H4 (cell line): ENCODE data around the gene NPIPB5. TPM values are rescaled to one million over a fixed set of nuclear protein-coding genes. Genes with fewer than 3 reads are reported as not detected.
"Not testable (repeated sequence)": the region's sequence is repeated elsewhere in the genome, so short reads cannot be mapped to it uniquely, and the experiment has no call there.

Experiments
- DNase-seq: peaks from one replicate; pipeline ENCODE4 v3.0.0-alpha.2; 2015; ENCODE audit warnings: low spot score
- total RNA-seq: library from RNA; depleted of rRNA; stranded (reverse); fragments of >200 nt; shearing (Covaris generic); gene quantifications from 2 replicates; pipeline ENCODE4 v1.2.3, GENCODE V29; 2014; rRNA removed

The NPIPB5 gene
- 4.0 and 4.1 TPM in 2 replicates for total RNA-seq

DNA sequence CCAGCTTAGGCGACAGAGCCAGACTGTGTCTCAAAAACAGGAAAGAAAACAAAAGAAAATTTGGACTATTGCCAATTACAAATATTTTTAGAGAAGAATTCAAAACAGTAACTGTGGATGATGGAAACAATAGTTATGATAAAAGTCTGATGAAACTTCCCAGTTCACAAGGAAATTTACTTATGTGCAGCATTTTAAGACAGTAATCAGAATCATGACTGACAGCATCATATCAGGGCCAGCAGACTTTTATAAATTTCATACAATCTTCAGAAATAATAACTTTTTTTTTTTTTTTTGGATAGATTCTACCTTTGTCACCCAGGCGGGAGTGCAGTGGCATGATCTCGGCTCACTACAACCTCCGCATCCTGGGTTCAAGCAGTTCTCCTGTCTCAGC is at the start of gene NPIPB5:
Gene NPIPB5 (plus strand): TSS at position 301 of the 400 bp plus-strand sequence. CDS start 2,911 bp downstream, outside the sequence.
- DNase-seq, result not testable (repeated sequence)

DNA sequence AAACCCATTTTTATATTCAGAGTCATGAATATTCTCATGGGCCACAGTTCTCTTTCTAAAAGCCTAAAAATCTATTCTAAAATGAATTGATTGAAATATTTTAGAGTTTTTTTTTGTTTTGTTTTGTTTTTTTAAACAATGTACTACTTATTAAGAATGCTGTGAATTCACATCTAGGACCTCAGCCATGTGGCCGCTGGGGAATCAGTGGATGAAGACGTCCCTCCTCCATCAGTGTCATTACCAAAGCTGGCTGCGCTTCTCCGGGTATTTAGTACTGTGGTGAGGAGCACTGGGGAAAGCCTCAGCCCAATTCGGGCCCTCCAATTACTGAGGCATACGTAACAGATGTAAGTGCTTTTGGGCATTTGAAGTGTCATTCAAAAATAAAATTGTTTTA is 41.8 kb upstream of the NPIPB5 start:
- not testable (repeated sequence) for DNase-seq

DNA sequence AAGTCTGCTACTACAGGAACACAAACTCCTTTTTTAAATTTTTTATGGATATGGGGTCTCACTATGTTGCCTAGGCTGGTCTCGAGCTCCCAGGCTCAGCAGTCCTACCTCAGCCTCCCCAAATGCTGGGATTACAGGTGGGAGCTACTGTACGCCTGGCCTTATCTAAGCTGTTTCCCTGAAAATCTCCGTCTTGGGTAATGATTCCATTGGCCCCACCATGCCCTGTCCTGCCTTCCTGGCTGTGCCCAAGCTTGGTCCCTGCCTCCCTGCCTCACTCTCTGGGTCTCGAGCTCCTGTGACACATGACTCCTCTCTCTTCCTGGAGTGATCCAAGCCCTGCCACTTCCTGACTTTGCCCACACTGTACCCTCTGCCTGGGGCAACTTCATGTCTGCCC is 27.3 kb downstream of the NPIPB5 start:
- DNase-seq, result not testable (repeated sequence)

DNA sequence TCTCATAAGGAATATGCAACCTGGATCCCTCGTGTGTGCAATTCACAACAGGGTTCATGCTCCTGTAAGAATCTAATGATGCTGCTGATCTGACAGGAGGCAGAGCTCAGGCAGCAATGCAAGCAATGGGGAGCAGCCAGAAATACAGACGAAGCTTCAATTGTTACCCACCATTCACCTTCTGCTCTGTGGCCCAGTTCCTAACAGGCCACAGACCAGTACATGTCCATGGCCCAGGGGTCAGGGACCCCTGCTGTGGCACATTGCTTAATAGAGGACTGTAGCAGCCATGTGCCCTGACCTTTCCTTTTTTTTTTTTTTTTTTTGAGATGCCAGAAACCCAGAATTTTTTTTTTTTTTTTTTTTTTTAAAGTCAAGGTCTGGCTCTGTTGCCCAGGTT is 34.1 kb downstream of the NPIPB5 start:
- not testable (repeated sequence) for DNase-seq

DNA sequence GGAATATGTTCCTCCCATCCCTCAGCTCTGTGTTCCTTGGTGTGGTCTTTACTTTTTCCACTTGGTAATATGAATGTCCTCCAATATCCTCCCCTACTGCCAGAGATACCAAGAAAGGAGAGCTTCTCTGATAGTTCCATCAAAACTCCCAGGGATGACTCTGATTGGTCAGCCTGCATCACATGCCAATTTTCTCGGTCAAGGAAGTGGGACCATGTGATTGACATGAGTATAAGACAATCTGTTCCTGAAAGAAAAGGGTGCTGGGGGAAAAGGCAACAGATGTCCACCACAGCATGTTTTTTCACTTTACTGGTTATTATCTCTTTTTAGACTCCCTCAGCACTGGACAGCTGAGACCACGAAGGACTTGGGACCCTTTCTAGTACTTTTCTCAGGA is 35.9 kb downstream of the NPIPB5 start:
- DNase-seq, result not testable (repeated sequence)

DNA sequence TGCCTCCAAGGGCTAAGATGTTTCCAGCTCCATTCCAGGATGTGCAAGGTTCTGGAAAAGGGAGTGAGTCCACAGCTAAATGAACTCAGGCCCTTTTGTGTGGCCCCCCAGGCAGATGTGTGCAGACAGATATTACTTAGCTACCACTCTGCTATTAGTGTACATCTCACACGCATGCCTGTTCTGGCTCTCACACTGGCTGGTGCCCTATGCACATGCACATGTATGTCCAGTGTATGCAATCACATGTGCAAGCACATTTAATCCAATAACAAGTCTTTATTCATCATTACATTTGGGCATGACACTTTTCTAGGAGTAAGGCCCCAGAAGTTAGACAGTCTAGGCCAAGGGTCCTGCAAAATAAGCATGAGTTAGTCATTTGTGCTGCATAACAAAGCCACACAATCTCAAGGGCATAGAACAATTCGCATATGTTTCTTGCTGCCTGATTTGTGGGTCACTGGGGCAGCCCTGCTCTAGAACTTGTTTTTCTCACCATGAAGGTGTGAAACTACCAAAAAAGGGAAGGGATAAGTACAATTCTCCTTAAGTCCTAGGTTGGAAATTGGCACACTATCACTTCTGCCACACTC is 36.6 kb downstream of the NPIPB5 start:
- DNase-seq, result not testable (repeated sequence)

DNA sequence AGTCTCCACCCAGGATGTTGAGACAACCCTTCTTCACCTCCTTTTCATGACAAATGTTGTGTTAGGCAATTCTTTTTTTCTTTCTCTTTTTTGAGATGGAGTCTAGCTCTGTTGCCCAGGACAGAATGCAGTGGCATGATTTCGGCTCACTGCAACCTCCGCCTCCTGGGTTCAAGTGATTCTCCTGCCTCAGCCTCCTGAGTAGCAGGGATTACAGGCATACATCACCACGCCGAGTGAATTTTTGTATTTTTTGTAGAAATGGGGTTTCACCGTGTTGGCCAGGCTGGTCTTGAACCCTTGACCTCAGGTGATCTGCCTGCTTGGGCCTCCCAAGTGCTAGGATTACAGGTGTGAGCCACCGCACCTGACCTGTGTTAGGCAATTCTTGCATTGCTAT is 39.2 kb downstream of the NPIPB5 start:
- not testable (repeated sequence) for DNase-seq

DNA sequence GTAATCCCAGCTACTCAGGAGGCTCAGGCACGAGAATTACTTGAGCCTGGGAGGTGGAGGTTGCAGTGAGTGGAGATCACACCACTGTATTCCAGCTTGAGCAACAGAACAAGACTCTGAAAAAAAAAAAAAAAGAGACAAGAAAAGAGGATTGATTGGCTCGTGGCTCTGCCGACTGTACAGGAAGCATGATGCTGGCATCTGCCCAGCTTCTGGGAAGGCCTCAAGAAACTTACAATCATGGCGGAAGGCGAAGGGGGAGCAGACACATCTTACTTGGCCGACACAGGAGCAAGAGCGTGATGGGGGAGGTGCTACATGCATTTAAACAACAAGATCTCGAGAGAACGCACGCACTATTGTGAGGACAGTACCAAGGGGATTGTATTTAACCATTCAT is 40.5 kb downstream of the NPIPB5 start:
- DNase-seq, result not testable (repeated sequence)

DNA sequence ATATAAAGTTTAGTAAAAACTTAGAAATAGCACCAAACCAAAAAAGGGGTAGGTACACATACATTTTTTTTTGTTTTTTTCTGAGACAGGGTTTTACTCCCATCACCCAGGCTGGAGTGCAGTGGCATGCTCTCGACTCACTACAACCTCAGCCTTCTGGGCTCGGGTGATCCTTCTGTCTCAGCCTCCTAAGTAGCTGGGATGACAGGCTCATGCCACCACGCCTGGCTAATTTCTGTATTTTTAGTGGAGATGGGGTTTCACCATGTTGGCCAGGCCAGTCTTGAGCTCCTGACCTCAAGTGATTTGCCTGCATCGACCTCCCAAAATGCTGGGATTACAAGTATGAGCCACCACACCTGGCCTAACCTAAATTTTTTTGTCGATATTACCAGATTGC is 41.0 kb downstream of the NPIPB5 start:
- not testable (repeated sequence) for DNase-seq

DNA sequence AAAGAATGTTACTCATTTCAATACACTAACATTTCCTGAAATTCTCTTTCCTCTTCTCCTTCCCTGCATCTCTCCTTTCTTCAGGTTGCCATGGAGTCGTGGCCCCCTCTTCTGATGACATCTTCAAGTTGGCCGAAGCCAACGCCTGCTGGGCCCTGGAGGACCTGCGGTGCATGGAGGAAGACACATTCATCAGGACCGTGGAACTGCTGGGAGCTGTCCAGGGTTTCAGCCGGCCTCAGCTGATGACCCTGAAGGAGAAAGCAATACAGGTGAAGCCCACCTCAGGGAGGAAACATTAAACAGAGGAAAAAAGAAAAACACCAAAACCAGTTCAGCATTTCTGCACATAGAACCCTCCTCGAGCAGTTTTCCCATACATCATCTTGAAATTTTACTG is 46.1 kb downstream of the NPIPB5 start:
- not testable (repeated sequence) for DNase-seq

Other genes with a start within 250 kb of the NPIPB5 start
- 23.2 and 29.2 TPM in 2 replicates for gene POLR3E, start 213.5 kb upstream of the NPIPB5 start, total RNA-seq
- 22.0 and 22.4 TPM in 2 replicates for gene CDR2, start 136.3 kb upstream of the NPIPB5 start, total RNA-seq